ENCODE results near the gene DEK. TPM values are rescaled to one million over a fixed set of nuclear protein-coding genes. Genes with fewer than 3 reads are reported as not detected.

The DEK gene
- total and polyA plus RNA-seq, 2 of the 13 experiments (the other 11 are each of a cell fraction or from before 2014, with no cell fraction given), result 53.2 to 276 TPM

GRCh38 chr6:18264923-18265377 lies 620 bp upstream of the DEK start (continued):
- TF ChIP-seq, protein P1, sequence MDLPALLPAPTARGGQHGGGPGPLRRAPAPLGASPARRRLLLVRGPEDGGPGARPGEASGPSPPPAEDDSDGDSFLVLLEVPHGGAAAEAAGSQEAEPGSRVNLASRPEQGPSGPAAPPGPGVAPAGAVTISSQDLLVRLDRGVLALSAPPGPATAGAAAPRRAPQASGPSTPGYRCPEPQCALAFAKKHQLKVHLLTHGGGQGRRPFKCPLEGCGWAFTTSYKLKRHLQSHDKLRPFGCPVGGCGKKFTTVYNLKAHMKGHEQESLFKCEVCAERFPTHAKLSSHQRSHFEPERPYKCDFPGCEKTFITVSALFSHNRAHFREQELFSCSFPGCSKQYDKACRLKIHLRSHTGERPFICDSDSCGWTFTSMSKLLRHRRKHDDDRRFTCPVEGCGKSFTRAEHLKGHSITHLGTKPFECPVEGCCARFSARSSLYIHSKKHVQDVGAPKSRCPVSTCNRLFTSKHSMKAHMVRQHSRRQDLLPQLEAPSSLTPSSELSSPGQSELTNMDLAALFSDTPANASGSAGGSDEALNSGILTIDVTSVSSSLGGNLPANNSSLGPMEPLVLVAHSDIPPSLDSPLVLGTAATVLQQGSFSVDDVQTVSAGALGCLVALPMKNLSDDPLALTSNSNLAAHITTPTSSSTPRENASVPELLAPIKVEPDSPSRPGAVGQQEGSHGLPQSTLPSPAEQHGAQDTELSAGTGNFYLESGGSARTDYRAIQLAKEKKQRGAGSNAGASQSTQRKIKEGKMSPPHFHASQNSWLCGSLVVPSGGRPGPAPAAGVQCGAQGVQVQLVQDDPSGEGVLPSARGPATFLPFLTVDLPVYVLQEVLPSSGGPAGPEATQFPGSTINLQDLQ (CRISPR knock-in tag; IDR thresholded peaks at IDR 0.05), result no peak
- TF ChIP-seq DMAP1 (CRISPR knock-in tag; IDR thresholded peaks at IDR 0.05) (no peak; the same call in 1 of the 2 replicates), ZFP1 (CRISPR knock-in tag; IDR thresholded peaks at IDR 0.05) (no peak), PHF20 (CRISPR knock-in tag; IDR thresholded peaks at IDR 0.05) (no peak), ZNF10 (CRISPR knock-in tag; IDR thresholded peaks at IDR 0.05; ENCODE audit: borderline replicate concordance, low read depth) (no peak), ZNF646 (CRISPR knock-in tag; IDR thresholded peaks at IDR 0.05) (no peak), LBX2 (CRISPR knock-in tag; IDR thresholded peaks at IDR 0.05; ENCODE audit: borderline replicate concordance) (no peak), ZNF580 (CRISPR knock-in tag; IDR thresholded peaks at IDR 0.05; ENCODE audit: borderline replicate concordance, low read depth) (no peak), ETV5 (CRISPR knock-in tag; IDR thresholded peaks at IDR 0.05; ENCODE audit: borderline replicate concordance) (no peak), SAP130 (CRISPR knock-in tag; IDR thresholded peaks at IDR 0.05; ENCODE audit: low read depth) (0 out of 2 replicates have a peak, but pooled peaks have one; percentile 2), CBFB (CRISPR knock-in tag; IDR thresholded peaks at IDR 0.05) (no peak)
- TF ChIP-seq, protein P2, sequence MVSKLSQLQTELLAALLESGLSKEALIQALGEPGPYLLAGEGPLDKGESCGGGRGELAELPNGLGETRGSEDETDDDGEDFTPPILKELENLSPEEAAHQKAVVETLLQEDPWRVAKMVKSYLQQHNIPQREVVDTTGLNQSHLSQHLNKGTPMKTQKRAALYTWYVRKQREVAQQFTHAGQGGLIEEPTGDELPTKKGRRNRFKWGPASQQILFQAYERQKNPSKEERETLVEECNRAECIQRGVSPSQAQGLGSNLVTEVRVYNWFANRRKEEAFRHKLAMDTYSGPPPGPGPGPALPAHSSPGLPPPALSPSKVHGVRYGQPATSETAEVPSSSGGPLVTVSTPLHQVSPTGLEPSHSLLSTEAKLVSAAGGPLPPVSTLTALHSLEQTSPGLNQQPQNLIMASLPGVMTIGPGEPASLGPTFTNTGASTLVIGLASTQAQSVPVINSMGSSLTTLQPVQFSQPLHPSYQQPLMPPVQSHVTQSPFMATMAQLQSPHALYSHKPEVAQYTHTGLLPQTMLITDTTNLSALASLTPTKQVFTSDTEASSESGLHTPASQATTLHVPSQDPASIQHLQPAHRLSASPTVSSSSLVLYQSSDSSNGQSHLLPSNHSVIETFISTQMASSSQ (IDR thresholded peaks at IDR 0.05; ENCODE audit: low read depth), result no peak
- TF ChIP-seq, protein P2 (CRISPR knock-in tag; IDR thresholded peaks at IDR 0.05; ENCODE audit: borderline replicate concordance), result no peak
- TF ChIP-seq, protein P3, sequence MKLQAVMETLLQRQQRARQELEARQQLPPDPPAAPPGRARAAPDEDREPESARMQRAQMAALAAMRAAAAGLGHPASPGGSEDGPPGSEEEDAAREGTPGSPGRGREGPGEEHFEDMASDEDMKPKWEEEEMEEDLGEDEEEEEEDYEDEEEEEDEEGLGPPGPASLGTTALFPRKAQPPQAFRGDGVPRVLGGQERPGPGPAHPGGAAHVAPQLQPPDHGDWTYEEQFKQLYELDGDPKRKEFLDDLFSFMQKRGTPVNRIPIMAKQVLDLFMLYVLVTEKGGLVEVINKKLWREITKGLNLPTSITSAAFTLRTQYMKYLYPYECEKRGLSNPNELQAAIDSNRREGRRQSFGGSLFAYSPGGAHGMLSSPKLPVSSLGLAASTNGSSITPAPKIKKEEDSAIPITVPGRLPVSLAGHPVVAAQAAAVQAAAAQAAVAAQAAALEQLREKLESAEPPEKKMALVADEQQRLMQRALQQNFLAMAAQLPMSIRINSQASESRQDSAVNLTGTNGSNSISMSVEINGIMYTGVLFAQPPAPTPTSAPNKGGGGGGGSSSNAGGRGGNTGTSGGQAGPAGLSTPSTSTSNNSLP (IDR thresholded peaks at IDR 0.05; ENCODE audit: low read depth, low read length), result no peak
